Progenitor cell of endocrine pancreas (in vitro differentiated cells): ENCODE data around the gene TTC23. TPM values are rescaled to one million over a fixed set of nuclear protein-coding genes. Genes with fewer than 3 reads are reported as not detected.

ENCODE experiments used
- DNase-seq: peaks from one replicate; pipeline ENCODE4 v3.0.0; 2021; ENCODE audit warnings: low spot score; ENCODE audit not compliant: unreplicated experiment
- H3K27ac Mint-ChIP-seq: 2 replicates; pipeline ENCODE4 v1.8.0; 2021; ENCODE audit warnings: mild to moderate bottlenecking, moderate library complexity, mixed read lengths
- H3K27me3 Mint-ChIP-seq: 2 replicates; pipeline ENCODE4 v1.8.0; 2021; ENCODE audit warnings: mixed read lengths
- H3K36me3 Mint-ChIP-seq: 2 replicates; pipeline ENCODE4 v1.8.0; 2022; ENCODE audit warnings: mixed read lengths; ENCODE audit not compliant: insufficient read depth
- H3K4me1 Mint-ChIP-seq: 2 replicates; pipeline ENCODE4 v1.8.0; 2021; ENCODE audit warnings: low read depth, mixed read lengths
- H3K4me3 Mint-ChIP-seq: 2 replicates; pipeline ENCODE4 v1.8.0; 2021; ENCODE audit warnings: low read depth, mild to moderate bottlenecking, moderate library complexity, mixed read lengths
- H3K9me3 Mint-ChIP-seq: 2 replicates; pipeline ENCODE4 v1.8.0; 2021; ENCODE audit warnings: low read depth, mixed read lengths
- total RNA-seq: library from RNA; stranded (reverse); gene quantifications from 2 replicates; pipeline ENCODE4 v1.2.1, GENCODE V29; 2021
- TF ChIP-seq, protein P1 (sequence below): fragments of 200-600 bp; sonication (generic); IDR thresholded peaks from one replicate; pipeline ENCODE4 v1.5.0; 2021; ENCODE audit warnings: antibody characterized with exemption, mild to moderate bottlenecking; ENCODE audit not compliant: unreplicated experiment

TTC23 gene
- total RNA-seq, 1 donor from 2014 or later = 28.4 TPM

- Mint-ChIP-seq H3K9me3 (no peaks in the 10 kb centered on the region), H3K4me3 (no peak overlapping the region), H3K27me3 (peaks cover 29% of the 10 kb centered on the region), H3K36me3 (no peaks in the 10 kb centered on the region), H3K4me1 (no peaks in the 10 kb centered on the region), H3K27ac (no peak overlapping the region)
- TF ChIP-seq, protein P1, sequence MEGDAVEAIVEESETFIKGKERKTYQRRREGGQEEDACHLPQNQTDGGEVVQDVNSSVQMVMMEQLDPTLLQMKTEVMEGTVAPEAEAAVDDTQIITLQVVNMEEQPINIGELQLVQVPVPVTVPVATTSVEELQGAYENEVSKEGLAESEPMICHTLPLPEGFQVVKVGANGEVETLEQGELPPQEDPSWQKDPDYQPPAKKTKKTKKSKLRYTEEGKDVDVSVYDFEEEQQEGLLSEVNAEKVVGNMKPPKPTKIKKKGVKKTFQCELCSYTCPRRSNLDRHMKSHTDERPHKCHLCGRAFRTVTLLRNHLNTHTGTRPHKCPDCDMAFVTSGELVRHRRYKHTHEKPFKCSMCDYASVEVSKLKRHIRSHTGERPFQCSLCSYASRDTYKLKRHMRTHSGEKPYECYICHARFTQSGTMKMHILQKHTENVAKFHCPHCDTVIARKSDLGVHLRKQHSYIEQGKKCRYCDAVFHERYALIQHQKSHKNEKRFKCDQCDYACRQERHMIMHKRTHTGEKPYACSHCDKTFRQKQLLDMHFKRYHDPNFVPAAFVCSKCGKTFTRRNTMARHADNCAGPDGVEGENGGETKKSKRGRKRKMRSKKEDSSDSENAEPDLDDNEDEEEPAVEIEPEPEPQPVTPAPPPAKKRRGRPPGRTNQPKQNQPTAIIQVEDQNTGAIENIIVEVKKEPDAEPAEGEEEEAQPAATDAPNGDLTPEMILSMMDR = no peak
- no peak for DNase-seq
Measured at GRCh38 chr15:99092554-99093172, 156.7 kb downstream of the TTC23 start.

DNA sequence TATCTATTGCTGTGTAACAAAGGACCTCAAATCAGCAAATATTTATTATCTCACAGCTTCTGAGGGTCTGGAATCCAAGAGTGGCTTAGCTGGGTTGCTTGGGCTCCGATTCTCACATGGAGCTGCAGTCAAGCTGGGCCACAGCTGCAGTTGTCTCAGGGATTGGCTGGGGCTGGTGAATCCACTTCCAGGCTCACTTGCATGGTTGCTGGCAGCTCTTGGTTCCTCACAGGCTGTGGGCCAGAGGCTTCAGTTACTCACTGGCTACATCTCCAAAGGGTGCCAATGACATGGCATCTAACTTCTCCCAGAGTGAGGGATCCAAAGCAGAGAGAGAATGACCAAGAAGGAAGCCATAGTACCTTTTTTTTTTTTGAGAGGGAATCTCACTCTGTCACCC, 158.4 kb downstream of the TTC23 start:
- Mint-ChIP-seq H3K27ac (no peak overlapping the region), H3K4me3 (no peak overlapping the region), H3K4me1 (no peaks in the 10 kb centered on the region), H3K9me3 (no peaks in the 10 kb centered on the region), H3K36me3 (no peaks in the 10 kb centered on the region), H3K27me3 (peaks cover 15% of the 10 kb centered on the region)
- no peak for DNase-seq
- TF ChIP-seq, protein P1 = no peak

GRCh38 chr15:99090011-99090699, 159.2 kb downstream of the TTC23 start:
- H3K27ac Mint-ChIP-seq = no peak overlapping the region
- no peaks in the 10 kb centered on the region for H3K9me3 Mint-ChIP-seq
- H3K36me3 Mint-ChIP-seq = no peaks in the 10 kb centered on the region
- DNase-seq = no peak
- no peaks in the 10 kb centered on the region for H3K4me1 Mint-ChIP-seq
- TF ChIP-seq, protein P1 = no peak
- H3K4me3 Mint-ChIP-seq = no peak overlapping the region
- H3K27me3 Mint-ChIP-seq = peaks cover 11% of the 10 kb centered on the region

DNA sequence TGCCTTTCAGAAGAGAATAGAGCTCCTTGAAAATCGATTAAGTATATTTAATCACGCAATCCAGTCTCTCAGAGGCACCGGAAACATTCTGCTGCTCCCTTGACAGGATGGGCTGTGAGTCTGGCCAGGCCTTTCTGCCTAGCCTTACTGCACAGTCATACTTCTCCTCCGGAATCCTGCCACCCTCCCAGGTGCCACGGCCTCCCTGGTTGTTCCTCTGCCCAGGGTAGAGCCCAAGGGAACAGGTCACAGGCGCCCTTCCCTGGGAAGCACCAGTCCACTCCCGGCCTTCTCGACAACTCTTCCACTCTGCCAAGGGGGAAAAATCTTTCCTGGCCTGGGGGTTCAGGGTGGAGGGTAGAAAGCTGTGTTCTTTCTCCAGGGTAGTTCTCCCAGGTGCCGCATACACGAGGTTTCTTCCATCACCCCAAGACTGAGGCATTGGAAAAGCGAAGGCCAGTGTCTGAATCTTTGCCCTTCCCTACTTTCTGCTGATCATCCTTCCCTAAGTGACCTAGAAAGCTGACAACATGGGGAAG, 161.9 kb downstream of the TTC23 start:
- TF ChIP-seq, protein P1 = no peak
- Mint-ChIP-seq H3K9me3 (peaks cover 4% of the 10 kb centered on the region), H3K4me3 (no peak overlapping the region), H3K36me3 (no peaks in the 10 kb centered on the region), H3K27ac (no peak overlapping the region), H3K27me3 (peaks cover 10% of the 10 kb centered on the region), H3K4me1 (no peaks in the 10 kb centered on the region)
- no peak for DNase-seq

DNA sequence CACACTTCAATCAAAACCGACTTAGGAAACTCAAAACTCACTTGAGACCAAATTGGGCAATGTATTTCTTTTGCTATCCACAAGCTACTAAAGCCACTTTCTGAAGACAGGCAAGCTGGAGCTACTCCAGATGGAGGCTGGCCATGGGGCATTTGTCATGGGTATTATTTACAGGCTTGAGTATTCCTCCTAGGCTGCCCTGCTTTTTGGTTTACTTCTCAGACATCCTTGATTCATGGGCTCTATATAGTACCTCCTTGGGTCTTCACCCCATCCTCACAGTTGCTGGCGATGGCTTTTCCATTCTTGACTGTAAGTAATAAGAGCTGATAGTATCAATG, 163.1 kb downstream of the TTC23 start:
- Mint-ChIP-seq H3K36me3 (no peaks in the 10 kb centered on the region), H3K27ac (no peak overlapping the region), H3K9me3 (peaks cover 4% of the 10 kb centered on the region), H3K27me3 (peaks cover 10% of the 10 kb centered on the region), H3K4me3 (no peak overlapping the region), H3K4me1 (no peaks in the 10 kb centered on the region)
- TF ChIP-seq, protein P1 = no peak
- no peak for DNase-seq

Other genes with a start within 250 kb of the TTC23 start
- gene PGPEP1L, start 241.8 kb downstream of the TTC23 start, total RNA-seq = not detected in 2 replicates
- 1.1 TPM in 2 replicates for gene SYNM, start 144.5 kb downstream of the TTC23 start, total RNA-seq
- gene LRRC28, start 1.9 kb upstream of the TTC23 start, total RNA-seq = 36.5 and 44.9 TPM in 2 replicates